ENCODE data around the gene CSPG4.

CSPG4 gene

GRCh38 chr15:75654201-75654907 is 58.3 kb downstream of the CSPG4 start:
- Histone ChIP-seq H3K9ac (no peak overlapping the region), H3K27me3 (no peaks in the 10 kb centered on the region), H3K27ac (no peak overlapping the region), H3K36me3 (peaks cover 63% of the 10 kb centered on the region), H3K4me3 (no peak overlapping the region), H3K4me1 (peaks cover 43% of the 10 kb centered on the region), H3K4me2 (no peak overlapping the region), H4K20me1 (peaks cover 93% of the 10 kb centered on the region), H3K9me3 (no peaks in the 10 kb centered on the region)
- no peak for TF ChIP-seq Cebpa-rat (IDR thresholded peaks at IDR 0.05)

GRCh38 chr15:75653347-75653913 is 59.2 kb downstream of the CSPG4 start:
- H3K27me3 ChIP-seq: no peaks in the 10 kb centered on the region
- no peaks in the 10 kb centered on the region for H3K9me3 ChIP-seq
- peaks cover 53% of the 10 kb centered on the region for H3K4me1 ChIP-seq
- H3K4me3 ChIP-seq: no peak overlapping the region
- H3K4me2 ChIP-seq: peak overlapping the region; percentile 89; the same call in 1 of the 2 replicates
- no peak overlapping the region for H3K9ac ChIP-seq
- H4K20me1 ChIP-seq: peaks cover 85% of the 10 kb centered on the region
- TF ChIP-seq Cebpa-rat (IDR thresholded peaks at IDR 0.05): no peak
- no peak overlapping the region for H3K27ac ChIP-seq
- H3K36me3 ChIP-seq: peaks cover 55% of the 10 kb centered on the region

GRCh38 chr15:75651810-75652543 is 60.7 kb downstream of the CSPG4 start:
- Histone ChIP-seq H3K4me1 (peaks cover 56% of the 10 kb centered on the region), H3K9me3 (no peaks in the 10 kb centered on the region), H3K27ac (peak overlapping the region; percentile 52), H3K27me3 (no peaks in the 10 kb centered on the region), H3K4me3 (peak overlapping the region; percentile 24), H4K20me1 (peaks cover 71% of the 10 kb centered on the region), H3K9ac (peak overlapping the region; percentile 62; the same call in 1 of the 2 replicates), H3K36me3 (peaks cover 40% of the 10 kb centered on the region), H3K4me2 (peak overlapping the region; percentile 89)
- TF ChIP-seq Cebpa-rat (IDR thresholded peaks at IDR 0.05): no peak

- Histone ChIP-seq H3K9me3 (no peaks in the 10 kb centered on the region), H3K36me3 (peaks cover 32% of the 10 kb centered on the region; the same call in 1 of the 2 replicates), H3K4me3 (peak overlapping the region; percentile 24), H3K9ac (peak overlapping the region; percentile 62; the same call in 1 of the 2 replicates), H3K27me3 (no peaks in the 10 kb centered on the region), H4K20me1 (peaks cover 63% of the 10 kb centered on the region), H3K4me2 (peak overlapping the region; percentile 89), H3K4me1 (peaks cover 64% of the 10 kb centered on the region), H3K27ac (peak overlapping the region; percentile 52; the same call in 1 of the 2 replicates)
- no peak for TF ChIP-seq Cebpa-rat (IDR thresholded peaks at IDR 0.05)
Observed at GRCh38 chr15:75650908-75651809, 61.5 kb downstream of the CSPG4 start.

- H3K9me3 ChIP-seq: no peaks in the 10 kb centered on the region
- TF ChIP-seq Cebpa-rat (IDR thresholded peaks at IDR 0.05): no peak
- H3K4me3 ChIP-seq: no peak overlapping the region
- H3K4me1 ChIP-seq: peaks cover 75% of the 10 kb centered on the region
- no peak overlapping the region for H3K27ac ChIP-seq
- no peaks in the 10 kb centered on the region for H3K27me3 ChIP-seq
- no peak overlapping the region for H3K9ac ChIP-seq
- H3K36me3 ChIP-seq: peaks cover 21% of the 10 kb centered on the region; the same call in 1 of the 2 replicates
- peaks cover 50% of the 10 kb centered on the region for H4K20me1 ChIP-seq
- H3K4me2 ChIP-seq: peak overlapping the region; percentile 89
Observed at GRCh38 chr15:75649848-75650247, 62.8 kb downstream of the CSPG4 start.

GRCh38 chr15:75649045-75649761 is 63.4 kb downstream of the CSPG4 start:
- Histone ChIP-seq H3K36me3 (peaks cover 15% of the 10 kb centered on the region; the same call in 1 of the 2 replicates), H3K9ac (peak overlapping the region; percentile 83), H3K4me1 (peaks cover 75% of the 10 kb centered on the region), H3K27me3 (no peaks in the 10 kb centered on the region), H3K27ac (no peak overlapping the region), H3K4me2 (peak overlapping the region; percentile 89), H4K20me1 (peaks cover 43% of the 10 kb centered on the region), H3K9me3 (no peaks in the 10 kb centered on the region), H3K4me3 (peak overlapping the region; percentile 89)
- TF ChIP-seq Cebpa-rat (IDR thresholded peaks at IDR 0.05): no peak

GRCh38 chr15:75648156-75649000 is 64.3 kb downstream of the CSPG4 start:
- H3K9ac ChIP-seq: peak overlapping the region; percentile 83
- H3K27me3 ChIP-seq: no peaks in the 10 kb centered on the region
- H3K4me2 ChIP-seq: peak overlapping the region; percentile 89
- no peaks in the 10 kb centered on the region for H3K9me3 ChIP-seq
- peak overlapping the region; percentile 80 for H3K27ac ChIP-seq
- H4K20me1 ChIP-seq: peaks cover 35% of the 10 kb centered on the region
- H3K36me3 ChIP-seq: peaks cover 12% of the 10 kb centered on the region; the same call in 1 of the 2 replicates
- H3K4me3 ChIP-seq: peak overlapping the region; percentile 89
- peaks cover 72% of the 10 kb centered on the region for H3K4me1 ChIP-seq
- TF ChIP-seq Cebpa-rat (IDR thresholded peaks at IDR 0.05): no peak
